Peyer's patch (tissue), 4 donors: ENCODE results near the gene MAGIX.

Experiments used
- POLR2A ChIP-seq, 2 donors: fragments of 450-650 bp; IDR thresholded peaks; one replicate each; pipeline ENCODE4 v1.5.1; 2017; ENCODE audit warnings: antibody characterized with exemption in 2 of 2, mild to moderate bottlenecking in 2 of 2, moderate library complexity in 2 of 2
- TF ChIP-seq, protein P1 (sequence below), 6 experiments: fragments of 450-650 bp in 4 of 6; fragments of 200-600 bp in 2 of 6; sonication (generic) in 1 of 6; IDR thresholded peaks; one replicate each; pipeline ENCODE4 v1.5.1; 2017 to 2019; ENCODE audit warnings: antibody characterized with exemption in 6 of 6, mild to moderate bottlenecking in 3 of 6, moderate library complexity in 1 of 6

- TF ChIP-seq, protein P1, sequence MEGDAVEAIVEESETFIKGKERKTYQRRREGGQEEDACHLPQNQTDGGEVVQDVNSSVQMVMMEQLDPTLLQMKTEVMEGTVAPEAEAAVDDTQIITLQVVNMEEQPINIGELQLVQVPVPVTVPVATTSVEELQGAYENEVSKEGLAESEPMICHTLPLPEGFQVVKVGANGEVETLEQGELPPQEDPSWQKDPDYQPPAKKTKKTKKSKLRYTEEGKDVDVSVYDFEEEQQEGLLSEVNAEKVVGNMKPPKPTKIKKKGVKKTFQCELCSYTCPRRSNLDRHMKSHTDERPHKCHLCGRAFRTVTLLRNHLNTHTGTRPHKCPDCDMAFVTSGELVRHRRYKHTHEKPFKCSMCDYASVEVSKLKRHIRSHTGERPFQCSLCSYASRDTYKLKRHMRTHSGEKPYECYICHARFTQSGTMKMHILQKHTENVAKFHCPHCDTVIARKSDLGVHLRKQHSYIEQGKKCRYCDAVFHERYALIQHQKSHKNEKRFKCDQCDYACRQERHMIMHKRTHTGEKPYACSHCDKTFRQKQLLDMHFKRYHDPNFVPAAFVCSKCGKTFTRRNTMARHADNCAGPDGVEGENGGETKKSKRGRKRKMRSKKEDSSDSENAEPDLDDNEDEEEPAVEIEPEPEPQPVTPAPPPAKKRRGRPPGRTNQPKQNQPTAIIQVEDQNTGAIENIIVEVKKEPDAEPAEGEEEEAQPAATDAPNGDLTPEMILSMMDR (IDR thresholded peaks at IDR 0.05), result no peak
- no peak for TF ChIP-seq POLR2A (IDR thresholded peaks at IDR 0.05)
Measured at GRCh38 chrX:49191574-49192011, 29.0 kb downstream of the MAGIX start.
